Fibroblast of skin of right biceps (primary cell): ENCODE data around the gene GALR3.

Experiments
- DNase-seq: peaks from one replicate; pipeline ENCODE4 v3.0.0-alpha.2; 2013

The GALR3 gene

DNA sequence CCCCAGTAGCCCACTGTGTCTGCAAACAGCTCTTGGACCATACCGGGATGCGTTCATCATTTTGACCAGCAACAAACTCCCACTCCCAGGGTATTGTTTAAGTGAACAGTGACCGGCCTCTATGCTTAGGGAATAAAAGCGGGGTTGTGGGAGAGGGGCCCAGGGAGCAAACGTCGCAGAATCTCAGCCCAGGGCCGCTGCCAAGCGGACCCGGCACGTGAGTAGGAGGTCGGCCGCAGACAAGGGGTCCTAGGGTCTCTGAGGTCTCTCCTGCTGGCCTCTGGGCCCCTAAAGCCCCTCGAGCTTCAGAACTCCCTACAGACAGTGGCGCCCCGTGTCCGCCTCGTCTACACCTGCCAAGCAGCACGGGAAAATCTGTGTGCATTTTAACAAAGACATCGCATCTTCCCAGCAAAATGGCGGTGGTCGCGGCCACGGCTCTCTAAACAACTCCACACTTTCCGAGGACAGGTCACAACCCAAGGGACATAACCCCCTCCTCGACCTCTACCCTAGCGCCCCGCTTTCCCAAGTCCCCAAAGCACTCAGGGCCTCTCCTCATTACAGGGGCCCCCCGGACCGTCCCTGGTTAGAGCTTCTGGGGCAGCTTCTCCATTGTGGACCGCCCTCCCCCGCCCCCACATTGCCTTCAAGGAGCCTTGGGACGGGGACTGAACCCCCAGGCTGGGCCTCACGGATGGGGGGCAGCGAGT lies 19.4 kb upstream of the GALR3 start:
- DNase-seq: no peak

DNA sequence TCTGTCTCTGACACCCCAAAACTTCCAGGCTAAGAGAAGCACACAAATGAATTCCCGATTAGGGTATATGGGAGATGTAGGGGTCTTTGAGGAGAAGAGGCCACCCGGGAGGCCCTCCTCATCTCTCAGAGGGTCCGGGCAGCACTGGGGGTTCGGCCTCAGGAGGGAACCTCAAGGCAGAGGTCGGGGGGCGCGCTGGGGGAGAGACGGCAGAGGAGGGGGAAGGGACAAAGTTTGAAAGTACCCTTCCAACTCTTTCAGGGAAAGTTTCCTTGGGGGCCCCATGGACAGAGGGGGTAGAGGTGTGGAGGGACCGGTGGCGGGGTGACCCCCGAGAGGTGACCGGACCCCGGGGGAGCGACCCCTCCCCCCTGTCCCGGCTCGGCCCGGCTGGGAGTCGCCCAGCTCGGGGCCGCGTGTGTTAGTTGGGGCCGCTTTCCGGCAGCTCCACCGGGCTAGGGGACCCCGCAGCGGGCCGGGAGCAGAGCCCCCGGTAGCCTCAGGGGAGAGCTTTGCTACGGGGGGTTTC lies 18.8 kb upstream of the GALR3 start:
- no peak for DNase-seq

DNA sequence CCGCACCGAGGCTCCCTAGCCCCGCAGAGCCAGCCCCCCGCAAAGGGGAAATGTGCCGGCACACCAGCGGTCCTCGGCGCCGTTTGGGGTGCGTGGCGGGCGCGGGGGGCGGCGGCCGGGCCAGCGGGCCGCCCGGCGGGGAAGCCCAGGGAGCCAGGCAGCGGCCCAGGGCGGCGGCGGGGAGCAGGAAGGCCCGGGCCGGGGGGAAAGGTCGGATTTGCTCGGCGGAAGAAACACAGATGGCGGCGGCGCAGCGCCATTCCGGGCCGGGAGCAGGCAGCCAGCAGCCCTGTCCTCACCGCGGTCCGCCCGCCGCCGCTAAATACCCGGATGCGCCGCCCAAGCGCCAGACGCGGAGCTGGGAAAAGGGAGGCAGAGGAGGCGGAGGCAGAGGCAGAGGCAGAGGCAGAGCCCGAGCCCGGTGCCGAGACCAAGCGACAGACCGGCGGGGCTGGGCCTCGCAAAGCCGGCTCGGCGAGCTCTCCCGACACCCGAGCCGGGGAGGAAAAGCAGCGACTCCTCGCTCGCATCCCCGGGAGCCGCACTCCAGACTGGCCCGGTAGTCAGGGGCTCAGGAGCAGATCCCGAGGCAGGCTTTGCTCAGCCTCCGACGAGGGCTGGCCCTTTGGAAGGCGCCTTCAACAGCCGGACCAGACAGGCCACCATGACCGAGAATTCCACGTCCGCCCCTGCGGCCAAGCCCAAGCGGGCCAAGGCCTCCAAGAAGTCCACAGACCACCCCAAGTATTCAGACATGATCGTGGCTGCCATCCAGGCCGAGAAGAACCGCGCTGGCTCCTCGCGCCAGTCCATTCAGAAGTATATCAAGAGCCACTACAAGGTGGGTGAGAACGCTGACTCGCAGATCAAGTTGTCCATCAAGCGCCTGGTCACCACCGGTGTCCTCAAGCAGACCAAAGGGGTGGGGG lies 18.0 kb upstream of the GALR3 start:
- DNase-seq: peak; percentile 88

DNA sequence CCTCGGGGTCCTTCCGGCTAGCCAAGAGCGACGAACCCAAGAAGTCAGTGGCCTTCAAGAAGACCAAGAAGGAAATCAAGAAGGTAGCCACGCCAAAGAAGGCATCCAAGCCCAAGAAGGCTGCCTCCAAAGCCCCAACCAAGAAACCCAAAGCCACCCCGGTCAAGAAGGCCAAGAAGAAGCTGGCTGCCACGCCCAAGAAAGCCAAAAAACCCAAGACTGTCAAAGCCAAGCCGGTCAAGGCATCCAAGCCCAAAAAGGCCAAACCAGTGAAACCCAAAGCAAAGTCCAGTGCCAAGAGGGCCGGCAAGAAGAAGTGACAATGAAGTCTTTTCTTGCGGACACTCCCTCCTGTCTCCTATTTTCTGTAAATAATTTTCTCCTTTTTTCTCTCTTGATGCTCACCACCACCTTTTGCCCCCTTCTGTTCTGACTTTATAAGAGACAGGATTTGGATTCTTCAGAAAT lies 17.3 kb upstream of the GALR3 start:
- DNase-seq: no peak

DNA sequence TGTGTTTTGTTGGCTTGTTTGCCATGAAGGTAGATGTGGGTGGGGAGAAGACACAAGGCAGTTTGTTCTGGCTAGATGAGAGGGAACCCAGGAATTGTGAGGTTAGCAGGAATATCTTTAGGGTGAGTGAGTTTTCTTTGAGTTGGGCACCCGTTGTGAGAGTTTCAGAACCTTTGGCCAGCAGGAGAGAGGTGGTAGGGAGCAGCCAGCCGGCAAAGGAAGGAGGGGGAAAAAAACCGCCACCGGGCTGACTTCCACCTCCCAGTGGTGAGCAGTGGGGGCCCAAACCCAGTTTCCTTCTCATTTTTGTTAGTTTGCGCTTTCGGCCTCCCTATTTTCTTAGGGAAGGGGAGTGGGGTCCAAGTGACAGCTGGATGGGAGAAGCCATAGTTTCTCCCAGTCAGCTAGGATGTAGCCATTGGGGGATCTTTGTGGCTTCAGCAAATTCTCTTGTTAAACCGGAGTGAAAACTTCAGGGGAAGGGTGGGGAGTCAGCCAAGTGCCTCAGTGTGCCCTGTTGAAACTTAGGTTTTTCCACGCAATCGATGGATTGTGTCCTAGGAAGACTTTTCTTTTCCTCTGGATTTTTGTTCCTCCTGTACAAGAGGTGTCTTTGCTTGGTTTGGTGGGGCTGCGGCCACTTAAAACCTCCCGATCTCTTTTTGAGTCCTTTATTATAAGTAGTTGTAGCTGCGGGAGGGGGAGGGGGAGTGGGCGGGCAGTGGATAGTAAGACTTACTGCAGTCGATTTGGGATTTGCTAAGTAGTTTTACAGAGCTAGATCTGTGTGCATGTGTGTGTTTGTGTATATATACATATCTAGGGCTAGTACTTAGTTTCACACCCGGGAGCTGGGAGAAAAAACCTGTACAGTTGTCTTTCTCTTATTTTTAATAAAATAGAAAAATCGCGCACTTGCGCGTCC lies 16.5 kb upstream of the GALR3 start:
- peak; percentile 46 for DNase-seq

DNA sequence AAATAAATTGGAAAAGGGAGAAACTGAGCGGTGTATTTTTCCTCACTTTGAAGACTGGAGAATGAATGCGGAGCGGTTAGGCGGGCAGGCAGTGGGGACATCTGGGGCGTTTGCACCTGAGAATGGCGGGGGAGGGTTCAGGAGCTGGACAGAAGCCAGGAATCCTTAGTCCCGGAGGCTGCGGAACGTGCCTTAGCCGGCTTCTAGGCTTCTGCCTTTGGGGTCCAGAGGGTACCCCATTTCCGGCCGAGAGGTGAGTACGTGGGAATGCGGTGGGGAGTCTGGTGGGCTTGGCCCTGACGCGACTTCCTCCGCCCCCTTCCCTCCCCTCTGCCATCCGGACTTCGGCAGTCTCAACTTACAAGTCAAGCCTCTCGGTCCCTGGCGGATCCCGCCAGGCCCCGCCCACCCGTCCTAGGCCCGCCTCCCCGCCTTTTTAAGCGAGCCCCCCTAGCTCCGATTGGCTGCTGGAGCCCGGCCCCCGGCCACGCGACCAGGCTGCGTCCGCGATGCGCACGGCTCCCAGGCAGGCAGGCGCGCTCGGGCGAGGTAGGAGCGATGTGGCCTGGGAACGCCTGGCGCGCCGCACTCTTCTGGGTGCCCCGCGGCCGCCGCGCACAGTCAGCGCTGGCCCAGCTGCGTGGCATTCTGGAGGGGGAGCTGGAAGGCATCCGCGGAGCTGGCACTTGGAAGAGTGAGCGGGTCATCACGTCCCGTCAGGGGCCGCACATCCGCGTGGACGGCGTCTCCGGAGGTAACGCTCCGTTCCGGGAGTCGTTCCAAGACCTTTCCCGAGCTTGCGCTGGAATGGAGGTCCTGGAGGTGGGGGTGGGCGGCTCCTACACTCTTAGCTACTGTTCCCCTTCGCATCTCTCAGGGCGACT lies 15.5 kb upstream of the GALR3 start, which contains the start of gene GCAT:
Gene GCAT, plus strand, starts transcription at position 525 of the 884 bp plus-strand sequence. Its CDS starts 34 bp downstream, at position 559.
- peak; percentile 97 for DNase-seq

DNA sequence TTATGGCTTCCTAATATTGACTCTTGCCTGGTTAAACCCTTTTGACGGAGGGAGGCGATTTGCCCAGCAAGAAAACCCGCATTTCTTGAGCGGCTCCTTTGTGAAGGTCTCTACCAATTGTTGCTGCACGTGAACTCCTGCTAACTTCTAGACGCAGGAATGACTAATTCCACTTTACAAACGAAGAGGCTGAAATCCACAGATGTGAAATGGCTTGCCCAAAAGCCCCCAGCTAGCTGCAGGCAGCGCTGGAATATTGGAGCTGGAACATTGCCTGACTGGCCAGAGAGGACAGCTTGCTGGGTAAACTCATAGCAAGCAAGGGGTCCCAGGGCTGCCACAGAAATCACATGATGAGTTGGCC lies 14.9 kb upstream of the GALR3 start:
- DNase-seq: no peak

DNA sequence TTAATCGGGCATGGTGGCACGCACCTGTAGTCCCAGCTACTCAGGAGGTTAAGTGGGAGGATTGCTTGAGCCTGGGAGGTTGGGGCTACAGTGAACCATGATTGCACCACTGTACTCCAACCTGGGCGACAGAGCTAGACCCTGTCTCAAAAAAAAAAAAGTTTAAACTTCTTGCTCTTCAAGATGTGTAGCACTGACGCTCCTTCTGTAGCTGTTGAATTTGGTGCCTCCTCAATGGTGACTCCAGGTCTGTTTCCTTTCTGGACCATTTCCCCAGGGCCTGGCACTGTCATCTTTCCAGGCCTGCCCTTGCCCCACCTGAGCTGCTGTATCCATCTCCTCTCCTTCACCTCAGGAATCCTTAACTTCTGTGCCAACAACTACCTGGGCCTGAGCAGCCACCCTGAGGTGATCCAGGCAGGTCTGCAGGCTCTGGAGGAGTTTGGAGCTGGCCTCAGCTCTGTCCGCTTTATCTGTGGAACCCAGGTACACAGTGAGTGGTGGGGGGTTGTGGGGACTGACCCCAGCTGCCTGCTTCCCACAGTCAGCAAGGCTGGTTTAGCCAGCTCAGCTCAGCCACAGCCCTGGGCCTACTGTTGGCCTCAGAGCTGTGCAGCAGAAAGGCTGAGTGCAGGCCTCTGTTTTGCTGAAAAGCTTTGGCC lies 13.4 kb upstream of the GALR3 start:
- DNase-seq: no peak

DNA sequence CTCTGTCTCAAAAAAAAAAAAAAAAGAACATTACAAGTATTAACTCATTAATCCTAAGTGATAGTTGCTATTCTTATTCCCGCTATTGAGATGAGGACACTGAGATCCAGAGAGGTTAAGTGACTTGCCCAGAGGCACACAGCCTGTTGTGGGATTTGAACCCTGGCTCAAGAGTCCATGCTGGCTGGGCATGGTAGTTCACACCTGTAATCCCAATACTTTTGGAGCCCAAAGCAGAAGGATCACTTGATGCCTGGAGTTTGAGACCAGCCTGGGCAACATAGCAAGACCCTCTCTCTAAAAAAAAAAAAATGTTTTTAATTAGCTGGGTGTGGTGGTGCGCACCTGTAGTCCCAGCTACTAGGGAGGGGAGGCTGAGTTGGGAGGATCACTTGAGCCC lies 11.3 kb upstream of the GALR3 start:
- DNase-seq: no peak

DNA sequence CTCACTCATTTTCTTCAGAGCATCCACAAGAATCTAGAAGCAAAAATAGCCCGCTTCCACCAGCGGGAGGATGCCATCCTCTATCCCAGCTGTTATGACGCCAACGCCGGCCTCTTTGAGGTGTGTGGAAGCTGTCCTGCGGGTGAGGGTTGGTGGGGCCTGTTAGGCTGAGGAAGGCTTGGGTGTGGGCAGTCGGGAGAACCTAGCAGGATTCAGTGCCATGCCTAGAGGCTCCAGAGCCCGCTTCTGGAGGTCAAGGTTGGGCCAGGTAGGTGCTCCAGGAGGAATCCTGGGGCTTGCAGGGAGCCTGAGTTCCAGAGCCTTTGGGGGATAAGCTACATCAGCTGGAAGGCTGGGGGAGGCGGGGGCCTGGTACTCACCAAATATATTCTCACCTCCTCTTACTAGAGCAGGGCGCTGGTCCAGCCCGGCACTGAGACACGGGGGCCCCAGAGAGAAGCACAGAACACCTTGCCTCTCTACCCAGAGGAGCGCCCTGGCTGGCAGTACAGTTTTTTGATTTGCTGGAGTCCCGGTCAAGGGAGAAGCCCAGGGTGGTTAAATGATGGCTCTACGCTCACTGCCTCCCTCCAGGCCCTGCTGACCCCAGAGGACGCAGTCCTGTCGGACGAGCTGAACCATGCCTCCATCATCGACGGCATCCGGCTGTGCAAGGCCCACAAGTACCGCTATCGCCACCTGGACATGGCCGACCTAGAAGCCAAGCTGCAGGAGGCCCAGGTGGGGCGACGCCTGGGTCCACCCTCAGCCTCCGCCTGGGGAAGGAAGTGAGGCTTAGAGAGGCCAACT lies 10.1 kb upstream of the GALR3 start:
- DNase-seq: no peak

DNA sequence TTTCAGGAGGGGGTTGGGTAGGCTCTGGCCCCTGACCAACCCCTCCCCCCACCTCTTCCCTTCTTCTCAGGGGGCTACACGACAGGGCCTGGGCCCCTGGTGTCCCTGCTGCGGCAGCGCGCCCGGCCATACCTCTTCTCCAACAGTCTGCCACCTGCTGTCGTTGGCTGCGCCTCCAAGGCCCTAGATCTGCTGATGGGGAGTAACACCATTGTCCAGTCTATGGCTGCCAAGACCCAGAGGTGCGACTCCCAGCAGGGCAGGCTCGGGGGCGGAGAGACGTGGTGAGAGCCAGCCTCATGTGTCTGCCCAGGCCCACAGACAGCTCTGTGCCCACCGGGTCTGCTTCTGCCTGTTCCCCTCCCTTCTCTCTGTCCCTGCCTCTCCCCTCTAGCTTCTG lies 7.6 kb upstream of the GALR3 start:
- DNase-seq: no peak

DNA sequence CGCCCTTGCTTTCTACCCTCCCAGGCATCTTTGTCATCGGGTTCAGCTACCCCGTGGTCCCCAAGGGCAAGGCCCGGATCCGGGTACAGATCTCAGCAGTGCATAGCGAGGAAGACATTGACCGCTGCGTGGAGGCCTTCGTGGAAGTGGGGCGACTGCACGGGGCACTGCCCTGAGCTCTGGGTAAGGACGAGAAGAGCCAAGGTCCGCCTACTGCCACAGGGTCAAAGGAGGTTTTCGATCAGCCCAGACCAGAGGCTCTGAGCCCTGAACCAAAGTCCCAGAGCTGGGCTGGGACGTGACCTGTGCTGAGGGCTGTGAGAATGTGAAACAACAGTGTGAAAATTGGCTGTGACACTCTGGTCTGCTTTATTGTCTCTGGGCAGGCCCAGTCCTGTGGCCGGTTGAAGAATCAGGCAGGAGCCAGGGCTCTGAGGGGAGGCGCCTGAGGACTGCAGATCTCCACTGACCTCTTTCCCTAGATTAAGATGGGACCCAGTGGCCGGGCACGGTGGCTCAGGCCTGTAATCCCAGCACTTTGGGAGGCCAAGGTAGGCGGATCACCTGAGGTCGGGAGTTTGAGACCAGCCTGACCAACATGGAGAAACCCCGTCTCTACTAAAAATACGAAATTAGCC lies 6.5 kb upstream of the GALR3 start:
- no peak for DNase-seq

DNA sequence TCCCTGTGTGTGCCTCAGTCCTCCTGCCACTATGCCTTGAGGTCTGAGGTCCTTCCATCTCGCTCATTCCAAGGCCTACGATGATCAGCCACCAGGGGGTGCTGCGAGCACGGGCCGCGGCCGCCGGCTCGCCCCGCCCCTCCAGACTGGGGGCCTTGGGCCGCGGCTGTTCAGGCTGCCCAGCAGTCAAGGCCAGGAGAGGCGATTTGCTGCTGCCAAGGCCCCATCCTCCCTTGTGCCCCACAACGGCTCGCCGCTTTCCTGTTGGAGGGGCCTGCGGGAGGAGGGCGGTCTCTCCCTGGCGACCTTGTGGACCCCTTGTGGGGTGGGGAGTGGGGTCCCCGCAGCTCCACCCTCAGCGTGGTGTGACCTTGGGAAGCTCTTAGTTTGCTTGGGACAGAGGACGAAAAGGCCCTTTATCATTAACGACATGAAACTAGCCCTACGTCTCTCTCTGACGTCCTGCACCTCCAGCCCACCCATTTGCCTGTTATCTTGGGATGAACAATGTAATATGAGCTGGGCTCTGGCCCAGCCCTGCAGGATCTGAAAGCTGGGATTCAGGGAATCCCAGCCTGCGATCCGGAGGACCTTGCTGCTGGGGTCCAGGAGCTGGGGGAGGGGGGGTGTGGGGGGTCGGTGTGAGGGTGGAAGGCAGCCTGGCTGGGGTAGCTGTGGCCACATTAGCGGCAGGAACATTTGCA lies 5.3 kb upstream of the GALR3 start:
- peak; percentile 74 for DNase-seq

DNA sequence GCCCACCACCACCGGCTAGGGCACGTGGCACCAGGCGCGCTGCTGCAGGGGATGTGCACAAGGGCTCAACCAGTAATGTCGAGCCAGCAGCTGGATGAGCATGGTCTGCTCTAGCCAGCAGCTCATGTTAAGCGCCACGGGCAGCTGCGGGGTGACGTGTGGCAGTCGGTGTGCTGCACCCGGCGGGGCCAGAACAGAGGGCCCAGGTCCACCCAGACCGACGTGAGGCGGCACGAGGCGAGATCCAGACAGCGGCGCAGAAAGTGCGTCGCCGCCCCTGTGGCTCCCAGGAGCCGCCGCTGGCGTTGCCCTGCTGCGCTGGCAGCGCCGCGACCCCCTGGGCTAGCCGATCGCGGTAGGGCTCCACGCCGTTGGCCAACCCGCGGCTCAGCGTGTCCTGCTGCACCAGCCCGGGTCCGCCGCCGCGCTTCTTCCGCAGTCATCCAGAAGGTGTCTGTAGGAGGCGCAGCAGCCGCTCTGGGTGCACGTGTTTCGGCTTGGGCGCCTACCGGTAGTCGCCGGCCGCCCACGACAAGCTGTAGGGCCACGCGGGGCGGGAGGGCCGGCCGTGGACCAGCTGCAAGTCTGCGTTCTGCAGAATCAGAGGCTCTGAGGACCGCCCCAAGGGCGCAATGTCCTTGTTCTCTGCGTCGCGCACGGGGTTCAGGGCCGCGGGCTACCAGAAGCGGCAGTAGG lies 4.6 kb upstream of the GALR3 start:
- peak; percentile 59 for DNase-seq

DNA sequence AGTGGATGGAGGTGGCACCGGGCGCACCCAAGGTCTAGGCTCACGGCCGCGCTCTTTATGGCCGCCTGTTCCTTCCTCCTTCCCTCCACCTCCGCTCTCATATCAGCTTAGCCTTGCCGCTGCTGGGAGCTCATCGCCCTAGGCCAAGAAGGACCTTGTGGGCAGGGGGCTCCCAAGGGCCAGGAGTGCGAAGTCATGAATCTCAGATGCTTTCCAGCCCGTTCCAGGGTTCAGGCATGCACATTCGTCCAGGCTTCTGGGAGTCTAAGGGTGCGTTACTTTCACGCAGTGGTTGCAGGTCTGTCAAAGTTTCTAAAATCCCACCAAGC lies 4.1 kb upstream of the GALR3 start:
- no peak for DNase-seq

DNA sequence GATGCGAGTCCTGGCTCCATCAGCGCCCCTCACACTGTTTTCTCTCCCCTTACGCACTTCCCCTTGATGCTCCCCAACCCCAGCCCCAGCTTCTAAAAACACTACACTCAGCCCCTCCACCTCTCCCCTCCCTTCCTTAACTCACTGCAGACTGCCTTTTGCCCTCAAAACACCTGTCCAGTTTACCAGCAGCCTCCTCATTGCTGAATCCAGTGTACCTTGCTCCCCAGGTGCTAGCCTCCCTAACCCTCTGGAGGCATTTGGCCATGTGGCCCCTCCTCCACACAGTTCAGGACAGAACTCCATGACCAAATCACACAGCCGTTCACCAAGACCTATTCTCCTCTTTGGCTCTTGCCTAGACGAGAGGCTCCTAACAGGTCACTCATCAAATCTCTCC lies 2.8 kb upstream of the GALR3 start:
- DNase-seq: no peak

DNA sequence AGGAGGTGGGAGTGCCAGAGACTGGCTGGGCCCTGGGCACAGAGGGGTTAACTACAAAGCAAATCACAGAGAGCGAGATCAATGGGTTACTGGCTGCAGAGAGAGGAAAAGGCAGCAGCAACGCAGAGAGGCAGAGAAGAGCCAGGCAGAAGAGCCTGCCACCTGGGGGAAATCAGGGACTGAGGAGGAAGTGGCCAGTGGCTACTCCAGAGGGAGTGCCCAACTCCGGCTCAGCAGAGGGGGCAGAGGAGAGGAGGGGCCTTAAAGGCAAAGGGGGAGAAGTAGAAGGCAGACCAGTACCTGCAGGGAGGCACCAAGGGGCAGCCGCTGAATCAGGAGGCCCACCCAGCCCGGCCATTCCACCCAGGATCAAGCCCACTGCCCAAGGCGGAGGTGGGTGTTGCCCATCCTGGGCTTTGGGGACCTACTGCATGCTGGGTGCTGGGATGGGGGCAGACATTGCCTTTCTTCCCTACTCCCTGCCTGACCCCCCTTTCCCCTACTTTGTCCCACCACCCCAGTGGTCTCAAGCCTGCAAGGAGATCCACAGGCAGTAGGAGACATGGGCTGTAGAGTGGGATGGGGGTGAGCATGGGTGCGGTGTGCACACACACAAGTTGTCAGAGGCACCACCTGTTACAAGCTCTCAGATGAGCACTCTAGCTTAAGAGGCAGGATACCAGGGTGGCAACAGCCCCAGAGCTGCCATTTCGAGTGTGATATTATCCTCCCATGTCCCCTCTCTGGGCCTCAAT lies 926 bp upstream of the GALR3 start:
- DNase-seq: no peak
